Kidney tubule cell (primary cell): Measurements from ENCODE around the gene ACP7.
"Not testable (repeated sequence)": the region's sequence is repeated elsewhere in the genome, so short reads cannot be mapped to it uniquely, and the experiment has no call there.

Experiments used
- DNase-seq: peaks from one replicate; pipeline ENCODE4 v3.0.0-alpha.2; 2018; ENCODE audit warnings: low spot score

ACP7 gene

GRCh38 chr19:39132344-39132969, 48.3 kb downstream of the ACP7 start:
- DNase-seq, result no peak

- DNase-seq, result no peak
Observed at GRCh38 chr19:39133431-39134270, 49.5 kb downstream of the ACP7 start.

GRCh38 chr19:39135701-39136100, 51.5 kb downstream of the ACP7 start:
- no peak for DNase-seq

GRCh38 chr19:39136225-39136940, 52.2 kb downstream of the ACP7 start:
- DNase-seq, result no peak

GRCh38 chr19:39137131-39137530, 53.0 kb downstream of the ACP7 start:
- no peak for DNase-seq

GRCh38 chr19:39138221-39139211, 54.3 kb downstream of the ACP7 start:
- DNase-seq, result no peak

- DNase-seq, result no peak
Observed at GRCh38 chr19:39139305-39139874, 55.2 kb downstream of the ACP7 start.

GRCh38 chr19:39139971-39140453, 55.8 kb downstream of the ACP7 start:
- no peak for DNase-seq

- no peak for DNase-seq
Observed at GRCh38 chr19:39140594-39140993, 56.4 kb downstream of the ACP7 start.

- no peak for DNase-seq
Observed at GRCh38 chr19:39141929-39142328, 57.8 kb downstream of the ACP7 start.

- no peak for DNase-seq
Observed at GRCh38 chr19:39142630-39143029, 58.5 kb downstream of the ACP7 start.

- DNase-seq, result not testable (repeated sequence)
Observed at GRCh38 chr19:39143757-39144289, 59.7 kb downstream of the ACP7 start.

- DNase-seq, result peak; percentile 30
Observed at GRCh38 chr19:39144290-39145071, 60.3 kb downstream of the ACP7 start.

GRCh38 chr19:39145180-39145953, 61.2 kb downstream of the ACP7 start:
- no peak for DNase-seq

- no peak for DNase-seq
Observed at GRCh38 chr19:39146091-39146490, 61.9 kb downstream of the ACP7 start.

GRCh38 chr19:39146686-39147450, 62.7 kb downstream of the ACP7 start:
- DNase-seq, result no peak

- no peak for DNase-seq
Observed at GRCh38 chr19:39147480-39147879, 63.3 kb downstream of the ACP7 start.

- no peak for DNase-seq
Observed at GRCh38 chr19:39148939-39149529, 64.9 kb downstream of the ACP7 start.
